ENCODE measurements around the gene OSBPL2.

OSBPL2 gene

GRCh38 chr20:62258499-62259293 is 20.4 kb downstream of the OSBPL2 start:
- DNase-seq (ENCODE audit: low read depth), result no peak

GRCh38 chr20:62259294-62259565 is 20.9 kb downstream of the OSBPL2 start:
- no peak for DNase-seq (ENCODE audit: low read depth)

- no peak for DNase-seq (ENCODE audit: low read depth)
Observed at GRCh38 chr20:62262064-62262463, 23.7 kb downstream of the OSBPL2 start.

- no peak for DNase-seq (ENCODE audit: low read depth)
Observed at GRCh38 chr20:62263396-62263795, 25.1 kb downstream of the OSBPL2 start.

- DNase-seq (ENCODE audit: low read depth), result no peak
Observed at GRCh38 chr20:62265365-62265764, 27.0 kb downstream of the OSBPL2 start.

GRCh38 chr20:62266340-62266739 is 28.0 kb downstream of the OSBPL2 start:
- DNase-seq (ENCODE audit: low read depth), result no peak

GRCh38 chr20:62266851-62267250 is 28.5 kb downstream of the OSBPL2 start:
- no peak for DNase-seq (ENCODE audit: low read depth)

- no peak for DNase-seq (ENCODE audit: low read depth)
Observed at GRCh38 chr20:62267543-62267942, 29.2 kb downstream of the OSBPL2 start.

- DNase-seq (ENCODE audit: low read depth), result no peak
Observed at GRCh38 chr20:62268228-62268900, 30.0 kb downstream of the OSBPL2 start.

GRCh38 chr20:62269378-62269777 is 31.1 kb downstream of the OSBPL2 start:
- no peak for DNase-seq (ENCODE audit: low read depth)

GRCh38 chr20:62269871-62270270 is 31.6 kb downstream of the OSBPL2 start:
- DNase-seq (ENCODE audit: low read depth), result no peak

- no peak for DNase-seq (ENCODE audit: low read depth)
Observed at GRCh38 chr20:62272200-62272599, 33.9 kb downstream of the OSBPL2 start.

- DNase-seq (ENCODE audit: low read depth), result no peak
Observed at GRCh38 chr20:62273416-62273815, 35.1 kb downstream of the OSBPL2 start.

GRCh38 chr20:62274332-62274950 is 36.1 kb downstream of the OSBPL2 start:
- no peak for DNase-seq (ENCODE audit: low read depth)

- no peak for DNase-seq (ENCODE audit: low read depth)
Observed at GRCh38 chr20:62275219-62275618, 36.9 kb downstream of the OSBPL2 start.

- no peak for DNase-seq (ENCODE audit: low read depth)
Observed at GRCh38 chr20:62276439-62276838, 38.1 kb downstream of the OSBPL2 start.

GRCh38 chr20:62277253-62277652 is 38.9 kb downstream of the OSBPL2 start:
- no peak for DNase-seq (ENCODE audit: low read depth)

- no peak for DNase-seq (ENCODE audit: low read depth)
Observed at GRCh38 chr20:62280303-62280702, 42.0 kb downstream of the OSBPL2 start.

- no peak for DNase-seq (ENCODE audit: low read depth)
Observed at GRCh38 chr20:62281161-62281933, 43.0 kb downstream of the OSBPL2 start.

- no peak for DNase-seq (ENCODE audit: low read depth)
Observed at GRCh38 chr20:62282103-62282502, 43.8 kb downstream of the OSBPL2 start.

GRCh38 chr20:62282877-62283503 is 44.7 kb downstream of the OSBPL2 start:
- no peak for DNase-seq (ENCODE audit: low read depth)

- no peak for DNase-seq (ENCODE audit: low read depth)
Observed at GRCh38 chr20:62284448-62284847, 46.1 kb downstream of the OSBPL2 start.
